WTC11 (cell line): ENCODE measurements around the gene POLR1G.
A peak's percentile ranks its signal among the peaks of the same experiment; 100 is the strongest.

Experiments
- CTCF ChIP-seq: fragments of 200-600 bp; IDR thresholded peaks from 2 replicates; pipeline ENCODE4 v1.8.0; 2022; ENCODE audit warnings: antibody characterized with exemption
- FOXP1 ChIP-seq: sonication (generic); formaldehyde crosslinking; IDR thresholded peaks from 2 replicates; pipeline ENCODE4 v1.8.0; 2022; ENCODE audit warnings: missing genetic modification reagents, mild to moderate bottlenecking, moderate library complexity, borderline replicate concordance
- MAX ChIP-seq: sonication (generic); formaldehyde crosslinking; IDR thresholded peaks from 2 replicates; pipeline ENCODE4 v1.8.0; 2022; ENCODE audit warnings: mild to moderate bottlenecking, missing genetic modification reagents
- NFYB ChIP-seq: sonication (generic); formaldehyde crosslinking; conservative IDR thresholded peaks from 2 replicates; pipeline ENCODE4 v1.8.0; 2022; ENCODE audit warnings: low read depth, missing genetic modification reagents
- USF2 ChIP-seq: sonication (generic); formaldehyde crosslinking; IDR thresholded peaks from 2 replicates; pipeline ENCODE4 v1.8.1; 2023; ENCODE audit warnings: mild to moderate bottlenecking, missing genetic modification reagents, moderate library complexity
- TF ChIP-seq, protein P1 (sequence below): sonication (generic); formaldehyde crosslinking; IDR thresholded peaks from 2 replicates; pipeline ENCODE4 v1.8.0; 2022; ENCODE audit warnings: missing genetic modification reagents
- TF ChIP-seq, protein P2 (sequence below): sonication (generic); formaldehyde crosslinking; IDR thresholded peaks from 2 replicates; pipeline ENCODE4 v1.8.1; 2022; ENCODE audit warnings: low read depth, mild to moderate bottlenecking, moderate library complexity, missing genetic modification reagents, borderline replicate concordance
- TF ChIP-seq, protein P3 (sequence below): sonication (generic); formaldehyde crosslinking; IDR thresholded peaks from 2 replicates; pipeline ENCODE4 v1.8.0; 2023; ENCODE audit warnings: mild to moderate bottlenecking, missing genetic modification reagents

- TF ChIP-seq, protein P1, sequence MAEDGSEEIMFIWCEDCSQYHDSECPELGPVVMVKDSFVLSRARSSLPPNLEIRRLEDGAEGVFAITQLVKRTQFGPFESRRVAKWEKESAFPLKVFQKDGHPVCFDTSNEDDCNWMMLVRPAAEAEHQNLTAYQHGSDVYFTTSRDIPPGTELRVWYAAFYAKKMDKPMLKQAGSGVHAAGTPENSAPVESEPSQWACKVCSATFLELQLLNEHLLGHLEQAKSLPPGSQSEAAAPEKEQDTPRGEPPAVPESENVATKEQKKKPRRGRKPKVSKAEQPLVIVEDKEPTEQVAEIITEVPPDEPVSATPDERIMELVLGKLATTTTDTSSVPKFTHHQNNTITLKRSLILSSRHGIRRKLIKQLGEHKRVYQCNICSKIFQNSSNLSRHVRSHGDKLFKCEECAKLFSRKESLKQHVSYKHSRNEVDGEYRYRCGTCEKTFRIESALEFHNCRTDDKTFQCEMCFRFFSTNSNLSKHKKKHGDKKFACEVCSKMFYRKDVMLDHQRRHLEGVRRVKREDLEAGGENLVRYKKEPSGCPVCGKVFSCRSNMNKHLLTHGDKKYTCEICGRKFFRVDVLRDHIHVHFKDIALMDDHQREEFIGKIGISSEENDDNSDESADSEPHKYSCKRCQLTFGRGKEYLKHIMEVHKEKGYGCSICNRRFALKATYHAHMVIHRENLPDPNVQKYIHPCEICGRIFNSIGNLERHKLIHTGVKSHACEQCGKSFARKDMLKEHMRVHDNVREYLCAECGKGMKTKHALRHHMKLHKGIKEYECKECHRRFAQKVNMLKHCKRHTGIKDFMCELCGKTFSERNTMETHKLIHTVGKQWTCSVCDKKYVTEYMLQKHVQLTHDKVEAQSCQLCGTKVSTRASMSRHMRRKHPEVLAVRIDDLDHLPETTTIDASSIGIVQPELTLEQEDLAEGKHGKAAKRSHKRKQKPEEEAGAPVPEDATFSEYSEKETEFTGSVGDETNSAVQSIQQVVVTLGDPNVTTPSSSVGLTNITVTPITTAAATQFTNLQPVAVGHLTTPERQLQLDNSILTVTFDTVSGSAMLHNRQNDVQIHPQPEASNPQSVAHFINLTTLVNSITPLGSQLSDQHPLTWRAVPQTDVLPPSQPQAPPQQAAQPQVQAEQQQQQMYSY (CRISPR knock-in tag) = peak; percentile 48; the same call in 1 of the 2 replicates
- TF ChIP-seq, protein P2, sequence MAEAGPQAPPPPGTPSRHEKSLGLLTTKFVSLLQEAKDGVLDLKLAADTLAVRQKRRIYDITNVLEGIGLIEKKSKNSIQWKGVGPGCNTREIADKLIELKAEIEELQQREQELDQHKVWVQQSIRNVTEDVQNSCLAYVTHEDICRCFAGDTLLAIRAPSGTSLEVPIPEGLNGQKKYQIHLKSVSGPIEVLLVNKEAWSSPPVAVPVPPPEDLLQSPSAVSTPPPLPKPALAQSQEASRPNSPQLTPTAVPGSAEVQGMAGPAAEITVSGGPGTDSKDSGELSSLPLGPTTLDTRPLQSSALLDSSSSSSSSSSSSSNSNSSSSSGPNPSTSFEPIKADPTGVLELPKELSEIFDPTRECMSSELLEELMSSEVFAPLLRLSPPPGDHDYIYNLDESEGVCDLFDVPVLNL (CRISPR knock-in tag) = no peak
- TF ChIP-seq FOXP1 (no peak), CTCF (peak; percentile 33; the same call in 1 of the 2 replicates), NFYB (CRISPR knock-in tag) (no peak), MAX (CRISPR knock-in tag) (0 out of 2 replicates have a peak, but pooled peaks have one; percentile 7), USF2 (CRISPR knock-in tag) (no peak)
- TF ChIP-seq, protein P3, sequence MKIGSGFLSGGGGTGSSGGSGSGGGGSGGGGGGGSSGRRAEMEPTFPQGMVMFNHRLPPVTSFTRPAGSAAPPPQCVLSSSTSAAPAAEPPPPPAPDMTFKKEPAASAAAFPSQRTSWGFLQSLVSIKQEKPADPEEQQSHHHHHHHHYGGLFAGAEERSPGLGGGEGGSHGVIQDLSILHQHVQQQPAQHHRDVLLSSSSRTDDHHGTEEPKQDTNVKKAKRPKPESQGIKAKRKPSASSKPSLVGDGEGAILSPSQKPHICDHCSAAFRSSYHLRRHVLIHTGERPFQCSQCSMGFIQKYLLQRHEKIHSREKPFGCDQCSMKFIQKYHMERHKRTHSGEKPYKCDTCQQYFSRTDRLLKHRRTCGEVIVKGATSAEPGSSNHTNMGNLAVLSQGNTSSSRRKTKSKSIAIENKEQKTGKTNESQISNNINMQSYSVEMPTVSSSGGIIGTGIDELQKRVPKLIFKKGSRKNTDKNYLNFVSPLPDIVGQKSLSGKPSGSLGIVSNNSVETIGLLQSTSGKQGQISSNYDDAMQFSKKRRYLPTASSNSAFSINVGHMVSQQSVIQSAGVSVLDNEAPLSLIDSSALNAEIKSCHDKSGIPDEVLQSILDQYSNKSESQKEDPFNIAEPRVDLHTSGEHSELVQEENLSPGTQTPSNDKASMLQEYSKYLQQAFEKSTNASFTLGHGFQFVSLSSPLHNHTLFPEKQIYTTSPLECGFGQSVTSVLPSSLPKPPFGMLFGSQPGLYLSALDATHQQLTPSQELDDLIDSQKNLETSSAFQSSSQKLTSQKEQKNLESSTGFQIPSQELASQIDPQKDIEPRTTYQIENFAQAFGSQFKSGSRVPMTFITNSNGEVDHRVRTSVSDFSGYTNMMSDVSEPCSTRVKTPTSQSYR = no peak
Observed at GRCh38 chr19:45428384-45429231, 22.2 kb downstream of the POLR1G start.
